ENCODE measurements around the gene MRTFA.
"Not testable (repeated sequence)": the region's sequence is repeated elsewhere in the genome, so short reads cannot be mapped to it uniquely, and the experiment has no call there.

MRTFA gene

GRCh38 chr22:40401981-40402406, 234.5 kb downstream of the MRTFA start:
- H3K4me3 Mint-ChIP-seq, result peak overlapping the region; percentile 53
- H3K27me3 Mint-ChIP-seq, result no peaks in the 10 kb centered on the region
- H3K36me3 Mint-ChIP-seq (ENCODE audit: low read depth), result peaks cover 28% of the 10 kb centered on the region
- peaks cover 72% of the 10 kb centered on the region for H3K4me1 Mint-ChIP-seq (ENCODE audit: low read depth)
- no peaks in the 10 kb centered on the region for H3K9me3 Mint-ChIP-seq
- H3K27ac Mint-ChIP-seq, result peak overlapping the region; percentile 87

GRCh38 chr22:40401532-40401931, 235.0 kb downstream of the MRTFA start:
- Mint-ChIP-seq H3K36me3 (ENCODE audit: low read depth) (peaks cover 28% of the 10 kb centered on the region), H3K4me3 (peak overlapping the region; percentile 53), H3K27me3 (no peaks in the 10 kb centered on the region), H3K4me1 (ENCODE audit: low read depth) (peaks cover 77% of the 10 kb centered on the region), H3K9me3 (no peaks in the 10 kb centered on the region), H3K27ac (peak overlapping the region; percentile 87)

GRCh38 chr22:40400159-40400558, 236.4 kb downstream of the MRTFA start:
- Mint-ChIP-seq H3K4me1 (ENCODE audit: low read depth) (peaks cover 87% of the 10 kb centered on the region), H3K4me3 (no peak overlapping the region), H3K27ac (peak overlapping the region; percentile 43), H3K9me3 (no peaks in the 10 kb centered on the region), H3K27me3 (no peaks in the 10 kb centered on the region), H3K36me3 (ENCODE audit: low read depth) (peaks cover 35% of the 10 kb centered on the region)

- peaks cover 37% of the 10 kb centered on the region for H3K36me3 Mint-ChIP-seq (ENCODE audit: low read depth)
These were observed 236.9 kb downstream of the MRTFA start for GRCh38 chr22:40399621-40400020.

GRCh38 chr22:40397396-40397795, 239.1 kb downstream of the MRTFA start:
- Mint-ChIP-seq H3K27ac (peak overlapping the region; percentile 53), H3K4me1 (ENCODE audit: low read depth) (peaks cover 83% of the 10 kb centered on the region), H3K27me3 (no peaks in the 10 kb centered on the region), H3K9me3 (no peaks in the 10 kb centered on the region), H3K36me3 (ENCODE audit: low read depth) (peaks cover 21% of the 10 kb centered on the region), H3K4me3 (no peak overlapping the region)

More at GRCh38 chr22:40399621-40400020, 236.9 kb downstream of the MRTFA start:
- H3K9me3 Mint-ChIP-seq, result no peaks in the 10 kb centered on the region
- no peak overlapping the region for H3K4me3 Mint-ChIP-seq
- H3K27me3 Mint-ChIP-seq, result no peaks in the 10 kb centered on the region
- H3K4me1 Mint-ChIP-seq (ENCODE audit: low read depth), result peaks cover 92% of the 10 kb centered on the region
- H3K27ac Mint-ChIP-seq, result peak overlapping the region; percentile 43

GRCh38 chr22:40396882-40397281, 239.6 kb downstream of the MRTFA start:
- Mint-ChIP-seq H3K27me3 (no peaks in the 10 kb centered on the region), H3K4me1 (ENCODE audit: low read depth) (peaks cover 83% of the 10 kb centered on the region), H3K9me3 (no peaks in the 10 kb centered on the region), H3K4me3 (no peak overlapping the region), H3K27ac (no peak overlapping the region), H3K36me3 (ENCODE audit: low read depth) (peaks cover 16% of the 10 kb centered on the region)

GRCh38 chr22:40395607-40396006, 240.9 kb downstream of the MRTFA start:
- Mint-ChIP-seq H3K4me3 (no peak overlapping the region), H3K27me3 (no peaks in the 10 kb centered on the region), H3K9me3 (no peaks in the 10 kb centered on the region), H3K36me3 (ENCODE audit: low read depth) (peaks cover 14% of the 10 kb centered on the region), H3K27ac (no peak overlapping the region), H3K4me1 (ENCODE audit: low read depth) (peaks cover 78% of the 10 kb centered on the region)

- Mint-ChIP-seq H3K27ac (no peak overlapping the region), H3K4me1 (ENCODE audit: low read depth) (peaks cover 73% of the 10 kb centered on the region), H3K27me3 (no peaks in the 10 kb centered on the region), H3K9me3 (no peaks in the 10 kb centered on the region), H3K36me3 (ENCODE audit: low read depth) (peaks cover 19% of the 10 kb centered on the region), H3K4me3 (no peak overlapping the region)
These were observed 241.9 kb downstream of the MRTFA start for GRCh38 chr22:40394607-40395006.

- peaks cover 68% of the 10 kb centered on the region for H3K4me1 Mint-ChIP-seq (ENCODE audit: low read depth)
These were observed 243.9 kb downstream of the MRTFA start for GRCh38 chr22:40392618-40393017.

GRCh38 chr22:40391417-40391816, 245.1 kb downstream of the MRTFA start:
- H3K9me3 Mint-ChIP-seq, result no peaks in the 10 kb centered on the region
- H3K27ac Mint-ChIP-seq, result no peak overlapping the region
- peaks cover 68% of the 10 kb centered on the region for H3K4me1 Mint-ChIP-seq (ENCODE audit: low read depth)
- peaks cover 29% of the 10 kb centered on the region for H3K36me3 Mint-ChIP-seq (ENCODE audit: low read depth)
- H3K4me3 Mint-ChIP-seq, result no peak overlapping the region
- no peaks in the 10 kb centered on the region for H3K27me3 Mint-ChIP-seq

More at GRCh38 chr22:40392618-40393017, 243.9 kb downstream of the MRTFA start:
- H3K27me3 Mint-ChIP-seq, result no peaks in the 10 kb centered on the region
- peaks cover 29% of the 10 kb centered on the region for H3K36me3 Mint-ChIP-seq (ENCODE audit: low read depth)
- H3K4me3 Mint-ChIP-seq, result no peak overlapping the region
- H3K9me3 Mint-ChIP-seq, result no peaks in the 10 kb centered on the region
- no peak overlapping the region for H3K27ac Mint-ChIP-seq

GRCh38 chr22:40388231-40388630, 248.3 kb downstream of the MRTFA start:
- Mint-ChIP-seq H3K27me3 (no peaks in the 10 kb centered on the region), H3K4me1 (ENCODE audit: low read depth) (peaks cover 75% of the 10 kb centered on the region), H3K4me3 (no peak overlapping the region), H3K9me3 (no peaks in the 10 kb centered on the region), H3K36me3 (ENCODE audit: low read depth) (peaks cover 21% of the 10 kb centered on the region), H3K27ac (no peak overlapping the region)

- H3K36me3 Mint-ChIP-seq (ENCODE audit: low read depth), result peaks cover 21% of the 10 kb centered on the region
- no peak overlapping the region for H3K4me3 Mint-ChIP-seq
- H3K27ac Mint-ChIP-seq, result no peak overlapping the region
- peaks cover 79% of the 10 kb centered on the region for H3K4me1 Mint-ChIP-seq (ENCODE audit: low read depth)
- no peaks in the 10 kb centered on the region for H3K9me3 Mint-ChIP-seq
- H3K27me3 Mint-ChIP-seq, result no peaks in the 10 kb centered on the region
These were observed 248.8 kb downstream of the MRTFA start for GRCh38 chr22:40387746-40388145.

GRCh38 chr22:40385036-40385782, 251.3 kb downstream of the MRTFA start:
- peak overlapping the region; percentile 91 for H3K27ac Mint-ChIP-seq
- peaks cover 15% of the 10 kb centered on the region for H3K36me3 Mint-ChIP-seq (ENCODE audit: low read depth)
- H3K4me3 Mint-ChIP-seq, result peak overlapping the region; percentile 80
- no peaks in the 10 kb centered on the region for H3K9me3 Mint-ChIP-seq
- H3K27me3 Mint-ChIP-seq, result no peaks in the 10 kb centered on the region
- peaks cover 62% of the 10 kb centered on the region for H3K4me1 Mint-ChIP-seq (ENCODE audit: low read depth)

- H3K36me3 Mint-ChIP-seq (ENCODE audit: low read depth), result peaks cover 12% of the 10 kb centered on the region
- no peaks in the 10 kb centered on the region for H3K27me3 Mint-ChIP-seq
- peak overlapping the region; percentile 7 for H3K27ac Mint-ChIP-seq
- H3K9me3 Mint-ChIP-seq, result no peaks in the 10 kb centered on the region
- H3K4me1 Mint-ChIP-seq (ENCODE audit: low read depth), result peaks cover 66% of the 10 kb centered on the region
- no peak overlapping the region for H3K4me3 Mint-ChIP-seq
These were observed 252.6 kb downstream of the MRTFA start for GRCh38 chr22:40383905-40384304.

GRCh38 chr22:40381461-40381860, 255.1 kb downstream of the MRTFA start:
- Mint-ChIP-seq H3K4me1 (ENCODE audit: low read depth) (peaks cover 45% of the 10 kb centered on the region), H3K9me3 (no peaks in the 10 kb centered on the region), H3K27me3 (no peaks in the 10 kb centered on the region)

GRCh38 chr22:40378448-40378847, 258.1 kb downstream of the MRTFA start:
- not testable (repeated sequence) for H3K27ac Mint-ChIP-seq; H3K36me3 Mint-ChIP-seq (ENCODE audit: low read depth); H3K27me3 Mint-ChIP-seq; H3K9me3 Mint-ChIP-seq; H3K4me3 Mint-ChIP-seq
- peaks cover 31% of the 10 kb centered on the region for H3K4me1 Mint-ChIP-seq (ENCODE audit: low read depth)

More at GRCh38 chr22:40381461-40381860, 255.1 kb downstream of the MRTFA start:
- Mint-ChIP-seq H3K27ac (no peak overlapping the region), H3K36me3 (ENCODE audit: low read depth) (peaks cover 4% of the 10 kb centered on the region), H3K4me3 (no peak overlapping the region)

Measured in stimulated activated naive CD8-positive, alpha-beta T cell treated with anti-CD3 and anti-CD28 coated beads, Interleukin-15, Interleukin-2, amounts not matched to agents 100 ng/mL and 50 ng/mL, for 24 hours (primary cell).